ENCODE measurements around the gene TUBB2B.
"Not testable (repeated sequence)": the region's sequence is repeated elsewhere in the genome, so short reads cannot be mapped to it uniquely, and the experiment has no call there.

Gene TUBB2B

DNA sequence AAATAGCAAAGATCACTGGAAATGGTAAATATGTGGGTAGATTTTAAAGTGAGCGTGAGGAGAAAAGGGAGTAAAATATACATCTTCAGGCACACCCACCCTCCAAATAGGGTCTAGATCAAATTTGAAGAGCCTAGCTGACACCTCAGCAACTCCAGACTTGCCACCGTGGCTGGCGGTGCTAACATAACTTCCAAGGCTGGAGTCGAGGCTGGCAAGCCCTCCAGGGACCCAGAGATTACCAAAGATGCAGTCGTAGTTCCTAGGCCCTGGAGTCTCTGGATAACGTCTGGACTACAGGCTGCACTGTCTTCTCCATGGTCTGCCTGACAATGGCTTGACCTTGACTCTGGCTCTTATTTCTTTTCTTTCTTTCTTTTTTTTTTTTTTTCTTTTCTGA, 22.5 kb downstream of the TUBB2B start:
- TF ChIP-seq, protein P1, sequence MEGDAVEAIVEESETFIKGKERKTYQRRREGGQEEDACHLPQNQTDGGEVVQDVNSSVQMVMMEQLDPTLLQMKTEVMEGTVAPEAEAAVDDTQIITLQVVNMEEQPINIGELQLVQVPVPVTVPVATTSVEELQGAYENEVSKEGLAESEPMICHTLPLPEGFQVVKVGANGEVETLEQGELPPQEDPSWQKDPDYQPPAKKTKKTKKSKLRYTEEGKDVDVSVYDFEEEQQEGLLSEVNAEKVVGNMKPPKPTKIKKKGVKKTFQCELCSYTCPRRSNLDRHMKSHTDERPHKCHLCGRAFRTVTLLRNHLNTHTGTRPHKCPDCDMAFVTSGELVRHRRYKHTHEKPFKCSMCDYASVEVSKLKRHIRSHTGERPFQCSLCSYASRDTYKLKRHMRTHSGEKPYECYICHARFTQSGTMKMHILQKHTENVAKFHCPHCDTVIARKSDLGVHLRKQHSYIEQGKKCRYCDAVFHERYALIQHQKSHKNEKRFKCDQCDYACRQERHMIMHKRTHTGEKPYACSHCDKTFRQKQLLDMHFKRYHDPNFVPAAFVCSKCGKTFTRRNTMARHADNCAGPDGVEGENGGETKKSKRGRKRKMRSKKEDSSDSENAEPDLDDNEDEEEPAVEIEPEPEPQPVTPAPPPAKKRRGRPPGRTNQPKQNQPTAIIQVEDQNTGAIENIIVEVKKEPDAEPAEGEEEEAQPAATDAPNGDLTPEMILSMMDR (IDR thresholded peaks at IDR 0.05; ENCODE audit: low read depth, low read length, missing control alignments), result no peak
- no peak overlapping the region for H3K4me3 ChIP-seq (ENCODE audit: low read depth, low read length)
- no peak for DNase-seq (ENCODE audit: low read depth)

DNA sequence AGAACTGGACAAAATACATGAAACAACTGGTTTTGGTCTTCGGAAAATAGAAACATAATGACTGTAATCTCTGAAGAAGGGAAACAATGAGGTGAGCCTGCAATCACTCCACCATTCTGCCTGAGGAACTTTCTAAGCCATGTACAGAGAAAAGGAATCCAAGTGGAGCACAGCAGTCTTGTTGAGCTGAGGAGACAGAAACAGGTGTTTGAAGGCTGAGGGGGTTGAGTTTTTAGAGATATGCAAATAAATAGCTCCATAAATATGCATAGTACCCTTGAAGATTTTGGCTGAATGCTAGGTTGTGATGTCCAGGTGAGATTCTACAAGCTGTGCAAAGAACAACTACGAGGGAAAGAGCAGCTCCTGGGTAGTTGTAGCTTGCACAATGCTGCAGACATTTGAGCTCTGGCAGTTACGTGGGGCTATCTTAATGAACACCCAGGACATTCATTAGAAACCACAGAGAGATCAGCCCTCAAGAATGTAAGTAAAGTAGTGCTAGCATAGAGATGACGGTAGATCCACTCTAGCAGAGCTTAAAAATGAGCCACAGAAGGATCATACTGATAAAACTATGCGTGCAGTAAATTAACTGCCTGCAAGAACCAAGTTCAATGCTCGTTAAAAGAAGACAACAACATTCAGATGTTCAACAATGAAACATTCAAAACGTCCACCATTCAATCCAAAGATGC, 24.3 kb downstream of the TUBB2B start:
- no peak overlapping the region for H3K4me3 ChIP-seq (ENCODE audit: low read depth, low read length)
- DNase-seq (ENCODE audit: low read depth), result peak; percentile 49
- TF ChIP-seq, protein P1 (IDR thresholded peaks at IDR 0.05; ENCODE audit: low read depth, low read length, missing control alignments), result no peak

DNA sequence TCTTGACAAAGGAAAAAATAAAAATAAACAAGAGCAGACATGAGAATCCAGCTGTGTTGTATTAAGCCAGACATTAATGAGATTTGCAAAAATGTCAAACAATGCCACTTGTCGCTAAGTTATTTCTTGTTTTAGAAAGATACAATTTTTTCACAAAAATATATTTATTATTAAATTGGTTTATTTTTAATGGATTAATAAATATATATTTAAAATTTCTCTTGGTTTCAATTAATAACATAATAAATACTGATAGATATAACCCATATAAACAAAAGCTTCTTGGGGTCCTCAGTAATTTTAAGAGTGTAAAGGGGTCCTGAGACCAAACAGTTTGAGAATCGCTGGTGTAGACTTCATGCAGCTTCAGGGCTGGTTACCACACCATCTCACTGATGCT, 26.1 kb downstream of the TUBB2B start:
- DNase-seq (ENCODE audit: low read depth), result no peak
- no peak overlapping the region for H3K4me3 ChIP-seq (ENCODE audit: low read depth, low read length)
- TF ChIP-seq, protein P1 (IDR thresholded peaks at IDR 0.05; ENCODE audit: low read depth, low read length, missing control alignments), result no peak

DNA sequence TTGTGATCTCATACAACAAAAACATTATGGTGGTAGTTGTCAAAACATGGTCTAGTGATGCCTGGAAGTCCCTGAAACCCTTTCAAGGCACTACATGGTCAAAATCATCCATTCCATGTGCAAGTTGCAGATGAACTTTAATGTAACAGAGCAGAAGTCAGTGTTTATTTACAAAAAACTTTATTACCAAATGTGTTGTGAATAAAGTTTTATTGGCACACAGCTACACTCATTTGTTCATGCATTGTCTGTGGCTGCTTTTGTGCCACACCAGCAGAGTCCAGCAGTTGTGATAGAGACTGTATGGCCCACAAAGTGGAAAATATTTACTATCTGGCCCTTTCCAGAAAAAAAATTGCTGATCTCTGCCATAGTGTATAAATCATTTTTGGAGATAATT, 26.8 kb downstream of the TUBB2B start:
- no peak for DNase-seq (ENCODE audit: low read depth)
- TF ChIP-seq, protein P1 (IDR thresholded peaks at IDR 0.05; ENCODE audit: low read depth, low read length, missing control alignments), result no peak
- no peak overlapping the region for H3K4me3 ChIP-seq (ENCODE audit: low read depth, low read length)

DNA sequence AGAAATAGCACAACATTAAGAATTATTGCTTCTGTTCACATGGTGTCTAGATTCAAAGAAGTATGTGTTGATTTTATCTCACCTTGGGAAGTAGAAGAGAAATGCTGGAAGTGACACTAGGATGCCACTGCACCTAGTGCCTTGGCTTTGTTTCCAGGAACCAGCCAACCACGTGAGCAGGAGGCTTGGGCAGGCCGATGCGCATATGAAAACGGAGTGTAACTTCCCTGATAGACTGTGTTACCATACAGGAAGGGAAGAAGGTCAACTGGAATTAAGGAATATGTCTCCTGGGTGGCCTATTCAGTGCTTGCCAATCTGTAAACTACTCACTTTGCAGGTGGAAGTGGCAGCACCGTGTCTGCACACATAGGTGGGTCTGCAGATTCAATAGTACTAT, 28.1 kb downstream of the TUBB2B start:
- TF ChIP-seq, protein P1 (IDR thresholded peaks at IDR 0.05; ENCODE audit: low read depth, low read length, missing control alignments), result no peak
- DNase-seq (ENCODE audit: low read depth), result no peak
- H3K4me3 ChIP-seq (ENCODE audit: low read depth, low read length), result no peak overlapping the region

DNA sequence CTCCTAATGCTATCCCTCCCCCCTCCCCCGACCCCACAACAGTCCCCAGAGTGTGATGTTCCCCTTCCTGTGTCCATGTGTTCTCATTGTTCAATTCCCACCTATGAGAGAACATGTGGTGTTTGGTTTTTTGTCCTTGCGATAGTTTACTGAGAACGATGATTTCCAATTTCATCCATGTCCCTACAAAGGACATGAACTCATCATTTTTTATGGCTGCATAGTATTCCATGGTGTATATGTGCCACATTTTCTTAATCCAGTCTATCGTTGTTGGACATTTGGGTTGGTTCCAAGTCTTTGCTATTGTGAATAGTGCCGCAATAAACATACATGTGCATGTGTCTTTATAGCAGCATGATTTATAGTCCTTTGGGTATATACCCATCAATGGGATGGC, 29.7 kb downstream of the TUBB2B start:
- not testable (repeated sequence) for H3K4me3 ChIP-seq (ENCODE audit: low read depth, low read length); DNase-seq (ENCODE audit: low read depth)

DNA sequence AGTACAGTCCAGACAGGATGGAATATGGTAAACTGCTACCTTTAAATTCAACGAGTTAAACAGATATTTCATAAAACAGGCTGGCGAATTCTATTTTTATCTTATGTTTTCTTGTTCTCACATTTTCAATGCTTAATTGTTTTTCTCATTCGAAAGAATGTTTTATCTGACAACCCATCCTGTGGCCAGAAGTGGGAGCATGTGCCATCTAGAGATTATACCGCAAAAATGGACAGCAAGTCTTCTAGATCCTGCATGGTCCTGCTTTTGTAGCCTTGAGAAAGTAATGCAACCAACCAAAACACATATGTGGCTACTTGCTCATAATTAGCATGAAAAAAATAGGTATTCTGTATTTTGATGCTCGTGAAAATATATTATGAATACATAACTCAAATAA, 30.7 kb downstream of the TUBB2B start:
- no peak for DNase-seq (ENCODE audit: low read depth)
- H3K4me3 ChIP-seq (ENCODE audit: low read depth, low read length), result no peak overlapping the region
- TF ChIP-seq, protein P1 (IDR thresholded peaks at IDR 0.05; ENCODE audit: low read depth, low read length, missing control alignments), result no peak

Measured in GM12864 (cell line).